ENCODE measurements around the gene ZNF622.
"Not testable (repeated sequence)": the region's sequence is repeated elsewhere in the genome, so short reads cannot be mapped to it uniquely, and the experiment has no call there.

Gene ZNF622

GRCh38 chr5:16480144-16480543 lies 14.5 kb upstream of the ZNF622 start:
- no peaks in the 10 kb centered on the region for H3K9me3 ChIP-seq (ENCODE audit: low read length)
- H3K4me1 ChIP-seq (ENCODE audit: insufficient read depth, low read length, severe bottlenecking) = no peaks in the 10 kb centered on the region
- H3K27me3 ChIP-seq (ENCODE audit: insufficient read depth, low read length) = no peaks in the 10 kb centered on the region
- H3K4me3 ChIP-seq (ENCODE audit: low read depth, low read length, poor library complexity, severe bottlenecking) = no peak overlapping the region
- H3K4me2 ChIP-seq (ENCODE audit: low read length) = no peak overlapping the region
- no peaks in the 10 kb centered on the region for H3K36me3 ChIP-seq (ENCODE audit: insufficient read depth, low read length)
- no peaks in the 10 kb centered on the region for H3K9me2 ChIP-seq (ENCODE audit: low read depth, low read length)
- no peaks in the 10 kb centered on the region for H4K20me1 ChIP-seq (ENCODE audit: insufficient read depth, low read length)
- no peak overlapping the region for H3K9ac ChIP-seq (ENCODE audit: low read length)
- no peaks in the 10 kb centered on the region for H3K79me2 ChIP-seq (ENCODE audit: insufficient read depth, low read length)
- TF ChIP-seq CTCF (IDR thresholded peaks at IDR 0.05; ENCODE audit: low read length) (no peak), EZH2 (IDR thresholded peaks at IDR 0.05; ENCODE audit: borderline replicate concordance, low read length) (no peak)
- no peaks in the 10 kb centered on the region for H3F3A ChIP-seq (ENCODE audit: insufficient read depth, low read length)
- no peak overlapping the region for H3K27ac ChIP-seq (ENCODE audit: low read depth, low read length, poor library complexity, severe bottlenecking)
- H2AFZ ChIP-seq (ENCODE audit: low read length) = no peak overlapping the region

- Histone ChIP-seq H3K9me3 (ENCODE audit: low read length) (no peaks in the 10 kb centered on the region), H3K79me2 (ENCODE audit: insufficient read depth, low read length) (no peaks in the 10 kb centered on the region), H3K9ac (ENCODE audit: low read length) (no peak overlapping the region), H3K4me3 (ENCODE audit: low read depth, low read length, poor library complexity, severe bottlenecking) (no peak overlapping the region), H2AFZ (ENCODE audit: low read length) (no peak overlapping the region), H3K36me3 (ENCODE audit: insufficient read depth, low read length) (no peaks in the 10 kb centered on the region), H3K27ac (ENCODE audit: low read depth, low read length, poor library complexity, severe bottlenecking) (no peak overlapping the region), H3F3A (ENCODE audit: insufficient read depth, low read length) (no peaks in the 10 kb centered on the region), H3K9me2 (ENCODE audit: low read depth, low read length) (no peaks in the 10 kb centered on the region), H3K4me2 (ENCODE audit: low read length) (no peak overlapping the region), H4K20me1 (ENCODE audit: insufficient read depth, low read length) (no peaks in the 10 kb centered on the region), H3K4me1 (ENCODE audit: insufficient read depth, low read length, severe bottlenecking) (no peaks in the 10 kb centered on the region), H3K27me3 (ENCODE audit: insufficient read depth, low read length) (no peaks in the 10 kb centered on the region)
- TF ChIP-seq EZH2 (IDR thresholded peaks at IDR 0.05; ENCODE audit: borderline replicate concordance, low read length) (no peak), CTCF (IDR thresholded peaks at IDR 0.05; ENCODE audit: low read length) (no peak)
Observed at GRCh38 chr5:16477541-16477940, 11.9 kb upstream of the ZNF622 start.

GRCh38 chr5:16476417-16476816 lies 10.8 kb upstream of the ZNF622 start:
- H3K4me1 ChIP-seq (ENCODE audit: insufficient read depth, low read length, severe bottlenecking); H3K4me2 ChIP-seq (ENCODE audit: low read length); H3K27me3 ChIP-seq (ENCODE audit: insufficient read depth, low read length); H3F3A ChIP-seq (ENCODE audit: insufficient read depth, low read length); H3K9me2 ChIP-seq (ENCODE audit: low read depth, low read length); H3K79me2 ChIP-seq (ENCODE audit: insufficient read depth, low read length); H4K20me1 ChIP-seq (ENCODE audit: insufficient read depth, low read length); H3K27ac ChIP-seq (ENCODE audit: low read depth, low read length, poor library complexity, severe bottlenecking); H3K9me3 ChIP-seq (ENCODE audit: low read length); H3K4me3 ChIP-seq (ENCODE audit: low read depth, low read length, poor library complexity, severe bottlenecking); H2AFZ ChIP-seq (ENCODE audit: low read length); H3K9ac ChIP-seq (ENCODE audit: low read length); H3K36me3 ChIP-seq (ENCODE audit: insufficient read depth, low read length): not testable (repeated sequence)

GRCh38 chr5:16471387-16471786 lies 5.8 kb upstream of the ZNF622 start:
- H3K4me1 ChIP-seq (ENCODE audit: insufficient read depth, low read length, severe bottlenecking) = peaks cover 16% of the 10 kb centered on the region
- no peaks in the 10 kb centered on the region for H3F3A ChIP-seq (ENCODE audit: insufficient read depth, low read length)
- no peaks in the 10 kb centered on the region for H4K20me1 ChIP-seq (ENCODE audit: insufficient read depth, low read length)
- H3K9me2 ChIP-seq (ENCODE audit: low read depth, low read length) = no peaks in the 10 kb centered on the region
- no peaks in the 10 kb centered on the region for H3K9me3 ChIP-seq (ENCODE audit: low read length)
- H3K9ac ChIP-seq (ENCODE audit: low read length) = no peak overlapping the region
- H3K4me3 ChIP-seq (ENCODE audit: low read depth, low read length, poor library complexity, severe bottlenecking) = no peak overlapping the region
- no peaks in the 10 kb centered on the region for H3K36me3 ChIP-seq (ENCODE audit: insufficient read depth, low read length)
- no peaks in the 10 kb centered on the region for H3K79me2 ChIP-seq (ENCODE audit: insufficient read depth, low read length)
- H3K27me3 ChIP-seq (ENCODE audit: insufficient read depth, low read length) = no peaks in the 10 kb centered on the region
- no peak overlapping the region for H3K4me2 ChIP-seq (ENCODE audit: low read length)
- H2AFZ ChIP-seq (ENCODE audit: low read length) = no peak overlapping the region
- no peak for TF ChIP-seq CTCF (IDR thresholded peaks at IDR 0.05; ENCODE audit: low read length)
- no peak overlapping the region for H3K27ac ChIP-seq (ENCODE audit: low read depth, low read length, poor library complexity, severe bottlenecking)
